ENCODE data around the gene MSI2. TPM values are rescaled to one million over a fixed set of nuclear protein-coding genes. Genes with fewer than 3 reads are reported as not detected.

The MSI2 gene
- total RNA-seq, 2 donors from 2014 or later: 53.1 to 74.0 TPM

DNA sequence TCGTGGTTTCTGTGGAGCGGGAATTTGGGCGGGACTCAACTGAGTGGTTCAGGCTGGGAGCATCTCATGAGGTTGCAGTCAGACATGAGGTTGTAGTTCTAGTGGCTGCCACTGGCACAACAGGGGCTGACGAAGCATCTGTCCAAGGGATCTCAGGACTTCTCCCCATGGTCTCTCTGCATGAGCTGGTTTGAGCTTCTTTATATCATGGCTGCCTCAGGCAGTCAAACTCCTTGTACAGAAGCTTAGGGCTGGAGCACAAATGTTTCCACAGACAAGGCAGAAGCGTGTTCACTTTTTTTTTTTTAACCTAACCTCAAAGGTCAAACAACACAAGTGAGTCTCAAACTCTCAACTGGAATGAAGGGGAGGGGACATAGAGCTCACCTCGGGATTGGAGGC is 243.3 kb downstream of the MSI2 start:
- H3K36me3 ChIP-seq: no peaks in the 10 kb centered on the region
- no peaks in the 10 kb centered on the region for H3K4me1 ChIP-seq (replicated peaks)
- no peaks in the 10 kb centered on the region for H3K9me3 ChIP-seq
- no peak overlapping the region for H3K4me3 ChIP-seq
- DNase-seq (ENCODE audit: low spot score): no peak
- TF ChIP-seq POLR2AphosphoS5 (IDR thresholded peaks at IDR 0.05) (no peak), POLR2A (IDR thresholded peaks at IDR 0.05) (no peak)
- TF ChIP-seq, protein P1, sequence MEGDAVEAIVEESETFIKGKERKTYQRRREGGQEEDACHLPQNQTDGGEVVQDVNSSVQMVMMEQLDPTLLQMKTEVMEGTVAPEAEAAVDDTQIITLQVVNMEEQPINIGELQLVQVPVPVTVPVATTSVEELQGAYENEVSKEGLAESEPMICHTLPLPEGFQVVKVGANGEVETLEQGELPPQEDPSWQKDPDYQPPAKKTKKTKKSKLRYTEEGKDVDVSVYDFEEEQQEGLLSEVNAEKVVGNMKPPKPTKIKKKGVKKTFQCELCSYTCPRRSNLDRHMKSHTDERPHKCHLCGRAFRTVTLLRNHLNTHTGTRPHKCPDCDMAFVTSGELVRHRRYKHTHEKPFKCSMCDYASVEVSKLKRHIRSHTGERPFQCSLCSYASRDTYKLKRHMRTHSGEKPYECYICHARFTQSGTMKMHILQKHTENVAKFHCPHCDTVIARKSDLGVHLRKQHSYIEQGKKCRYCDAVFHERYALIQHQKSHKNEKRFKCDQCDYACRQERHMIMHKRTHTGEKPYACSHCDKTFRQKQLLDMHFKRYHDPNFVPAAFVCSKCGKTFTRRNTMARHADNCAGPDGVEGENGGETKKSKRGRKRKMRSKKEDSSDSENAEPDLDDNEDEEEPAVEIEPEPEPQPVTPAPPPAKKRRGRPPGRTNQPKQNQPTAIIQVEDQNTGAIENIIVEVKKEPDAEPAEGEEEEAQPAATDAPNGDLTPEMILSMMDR (IDR thresholded peaks at IDR 0.05): no peak
- intact Hi-C loops (cut with DNase I): no loop called here
- WGBS: 87% methylated on average over 6 of the region's 6 CpGs
- H3K27me3 ChIP-seq (replicated peaks; ENCODE audit: insufficient read depth): no peaks in the 10 kb centered on the region
- H3K27ac ChIP-seq: no peak overlapping the region

DNA sequence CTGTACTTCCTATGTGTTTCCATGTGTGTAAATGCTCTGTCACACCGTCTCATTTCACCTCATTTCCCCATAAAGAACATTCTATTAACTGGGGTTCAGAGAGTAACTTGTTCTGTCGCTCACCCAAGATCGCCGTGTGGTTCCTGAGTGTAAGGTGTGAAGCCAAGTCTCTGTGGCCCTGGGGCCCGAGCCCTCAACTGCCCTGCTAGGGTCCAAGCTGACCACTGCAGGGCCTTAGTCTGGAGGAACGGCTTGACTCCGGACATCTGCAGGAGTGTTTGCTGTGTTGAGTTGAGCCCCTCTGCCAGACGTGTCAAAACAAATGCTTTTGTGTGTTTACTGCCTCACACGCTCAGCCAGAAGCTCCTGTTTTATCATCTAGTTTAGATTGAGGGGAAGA is 244.7 kb downstream of the MSI2 start:
- Histone ChIP-seq H3K4me1 (replicated peaks) (no peaks in the 10 kb centered on the region), H3K4me3 (no peak overlapping the region), H3K36me3 (no peaks in the 10 kb centered on the region), H3K9me3 (no peaks in the 10 kb centered on the region), H3K27me3 (replicated peaks; ENCODE audit: insufficient read depth) (no peaks in the 10 kb centered on the region), H3K27ac (no peak overlapping the region)
- no peak for DNase-seq (ENCODE audit: low spot score)
- TF ChIP-seq, protein P1 (IDR thresholded peaks at IDR 0.05): no peak
- TF ChIP-seq POLR2AphosphoS5 (IDR thresholded peaks at IDR 0.05) (no peak), POLR2A (IDR thresholded peaks at IDR 0.05) (no peak)
- 55% methylated on average over 9 of the region's 9 CpGs for WGBS
- intact Hi-C loops (cut with DNase I): no loop called here

DNA sequence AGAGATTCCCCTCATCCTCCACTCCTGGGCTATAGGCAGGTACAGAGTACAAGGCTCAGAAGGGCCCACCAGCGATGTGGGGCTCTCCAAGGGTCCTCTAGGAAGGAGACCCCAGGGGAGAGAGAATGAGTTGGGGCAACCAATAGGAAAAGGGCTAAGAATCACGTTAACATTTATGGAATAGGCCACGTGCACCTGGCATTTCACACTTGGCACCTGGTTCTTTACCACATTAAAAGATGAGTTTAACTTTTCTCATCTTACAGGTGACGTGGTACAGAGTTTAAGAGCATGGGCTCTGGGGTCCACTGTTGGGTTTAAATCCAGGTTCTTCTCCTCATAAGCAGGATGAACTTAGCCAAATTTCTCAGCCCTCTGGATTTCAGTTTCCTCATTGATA is 245.7 kb downstream of the MSI2 start:
- H3K27ac ChIP-seq: no peak overlapping the region
- no peaks in the 10 kb centered on the region for H3K27me3 ChIP-seq (replicated peaks; ENCODE audit: insufficient read depth)
- no peaks in the 10 kb centered on the region for H3K9me3 ChIP-seq
- WGBS: 71% methylated on average over 4 of the region's 4 CpGs
- no peaks in the 10 kb centered on the region for H3K4me1 ChIP-seq (replicated peaks)
- DNase-seq (ENCODE audit: low spot score): no peak
- H3K4me3 ChIP-seq: no peak overlapping the region
- TF ChIP-seq, protein P1 (IDR thresholded peaks at IDR 0.05): no peak
- TF ChIP-seq POLR2A (IDR thresholded peaks at IDR 0.05): no peak
- TF ChIP-seq POLR2AphosphoS5 (IDR thresholded peaks at IDR 0.05): no peak
- intact Hi-C loops (cut with DNase I): no loop called here
- no peaks in the 10 kb centered on the region for H3K36me3 ChIP-seq

DNA sequence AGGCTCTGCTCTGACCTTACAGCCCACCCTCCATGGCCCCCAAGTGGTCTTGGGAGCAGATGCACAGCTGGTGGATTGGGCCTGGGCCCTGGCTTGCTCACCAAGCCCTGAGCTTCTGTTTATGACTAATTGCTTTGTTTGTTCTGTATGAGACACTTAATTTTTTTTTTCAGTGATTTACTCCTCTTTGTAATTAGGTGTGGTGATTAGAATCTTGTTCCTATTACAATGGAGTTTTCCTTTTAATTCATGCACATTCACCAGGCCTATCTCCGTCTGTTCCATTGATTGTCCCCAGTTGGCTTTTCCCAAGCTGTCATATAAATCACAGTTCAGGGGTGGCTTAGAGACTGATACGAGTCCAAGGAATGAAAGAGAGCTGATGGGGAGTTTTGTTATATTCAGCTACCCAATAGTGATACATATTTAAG is 246.5 kb downstream of the MSI2 start:
- intact Hi-C loops (cut with DNase I): no loop called here
- Histone ChIP-seq H3K36me3 (no peaks in the 10 kb centered on the region), H3K4me3 (no peak overlapping the region), H3K4me1 (replicated peaks) (no peaks in the 10 kb centered on the region), H3K27ac (no peak overlapping the region), H3K9me3 (no peaks in the 10 kb centered on the region), H3K27me3 (replicated peaks; ENCODE audit: insufficient read depth) (no peaks in the 10 kb centered on the region)
- TF ChIP-seq, protein P1 (IDR thresholded peaks at IDR 0.05): no peak
- TF ChIP-seq POLR2A (IDR thresholded peaks at IDR 0.05): no peak
- no peak for TF ChIP-seq POLR2AphosphoS5 (IDR thresholded peaks at IDR 0.05)
- WGBS: 29% methylated on average over 2 of the region's 2 CpGs
- DNase-seq (ENCODE audit: low spot score): no peak

DNA sequence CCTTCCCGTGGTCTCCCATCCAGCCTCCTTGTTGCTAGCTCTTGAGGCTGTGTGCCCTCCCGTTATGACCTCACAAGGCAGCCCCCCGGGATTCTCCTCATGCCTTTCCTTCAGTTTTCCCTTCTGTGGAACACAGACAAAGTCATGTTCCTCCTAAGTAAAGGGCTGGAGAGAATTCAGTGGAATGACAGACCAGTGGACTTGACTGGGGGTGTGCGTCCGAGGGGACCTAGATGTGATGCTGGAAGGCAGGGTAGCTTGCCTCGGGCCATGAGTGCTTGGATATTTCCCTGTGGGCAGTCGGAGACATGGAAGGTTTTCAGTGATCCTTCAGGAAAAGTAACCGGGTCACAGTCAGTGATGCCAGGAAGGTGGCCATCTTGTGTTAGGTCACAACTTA is 247.9 kb downstream of the MSI2 start:
- DNase-seq (ENCODE audit: low spot score): no peak
- intact Hi-C loops (cut with DNase I): no loop called here
- TF ChIP-seq POLR2AphosphoS5 (IDR thresholded peaks at IDR 0.05) (no peak), POLR2A (IDR thresholded peaks at IDR 0.05) (no peak)
- TF ChIP-seq, protein P1 (IDR thresholded peaks at IDR 0.05): no peak
- Histone ChIP-seq H3K27ac (no peak overlapping the region), H3K9me3 (no peaks in the 10 kb centered on the region), H3K27me3 (replicated peaks; ENCODE audit: insufficient read depth) (no peaks in the 10 kb centered on the region), H3K4me3 (no peak overlapping the region), H3K4me1 (replicated peaks) (no peaks in the 10 kb centered on the region), H3K36me3 (no peaks in the 10 kb centered on the region)
- WGBS: 89% methylated on average over 8 of the region's 8 CpGs
